RCC 7860 (cell line): ENCODE measurements around the gene CARM1.
"Not testable (repeated sequence)": the region's sequence is repeated elsewhere in the genome, so short reads cannot be mapped to it uniquely, and the experiment has no call there.

ENCODE experiments used
- DNase-seq: peaks from one replicate; pipeline ENCODE4 v3.0.0-alpha.2; 2015; ENCODE audit warnings: low spot score
- FAIRE-seq: peaks from 2 replicates; lab custom pipeline; 2012; peaks lifted over from hg19 to GRCh38; lab: Jason Lieb, UNC

CARM1 gene

GRCh38 chr19:10846500-10847202 is 24.7 kb upstream of the CARM1 start:
- no peak for DNase-seq
- no peak for FAIRE-seq

GRCh38 chr19:10848230-10848856 is 23.0 kb upstream of the CARM1 start, which contains the start of gene C19orf38:
TSS of gene C19orf38 (plus strand) at chr19:10848415. CDS start at chr19:10848509, 94 bp downstream.
- no peak for DNase-seq
- FAIRE-seq = no peak

- DNase-seq (no peak), FAIRE-seq (no peak)
Measured at GRCh38 chr19:10850631-10851030, 20.7 kb upstream of the CARM1 start.

GRCh38 chr19:10852098-10852800 is 19.1 kb upstream of the CARM1 start:
- FAIRE-seq (no peak), DNase-seq (peak; percentile 90)

- no peak for FAIRE-seq
- DNase-seq = no peak
Measured at GRCh38 chr19:10852941-10853340, 18.4 kb upstream of the CARM1 start.

- peak; percentile 67 for DNase-seq
Measured at GRCh38 chr19:10854350-10855089, 16.8 kb upstream of the CARM1 start.

GRCh38 chr19:10855879-10856522 is 15.4 kb upstream of the CARM1 start:
- FAIRE-seq (no peak), DNase-seq (no peak)

More at GRCh38 chr19:10854350-10855089, 16.8 kb upstream of the CARM1 start:
- FAIRE-seq = no peak

- DNase-seq, FAIRE-seq: not testable (repeated sequence)
Measured at GRCh38 chr19:10856899-10857298, 14.5 kb upstream of the CARM1 start.

- no peak for FAIRE-seq
- DNase-seq = no peak
Measured at GRCh38 chr19:10858204-10858828, 13.0 kb upstream of the CARM1 start.

- no peak for FAIRE-seq
- no peak for DNase-seq
Measured at GRCh38 chr19:10861103-10861651, 10.2 kb upstream of the CARM1 start.

- FAIRE-seq (no peak), DNase-seq (no peak)
Measured at GRCh38 chr19:10862561-10863106, 8.7 kb upstream of the CARM1 start.

GRCh38 chr19:10863107-10863717 is 8.1 kb upstream of the CARM1 start:
- FAIRE-seq (no peak), DNase-seq (peak; percentile 56)

GRCh38 chr19:10864538-10864899 is 6.8 kb upstream of the CARM1 start:
- peak; percentile 23 for FAIRE-seq
- peak; percentile 66 for DNase-seq

GRCh38 chr19:10866495-10866894 is 4.9 kb upstream of the CARM1 start:
- FAIRE-seq = no peak

GRCh38 chr19:10868872-10869547 is 2.3 kb upstream of the CARM1 start:
- DNase-seq = no peak
- FAIRE-seq = no peak

More at GRCh38 chr19:10866495-10866894, 4.9 kb upstream of the CARM1 start:
- no peak for DNase-seq

- DNase-seq, FAIRE-seq: not testable (repeated sequence)
Measured at GRCh38 chr19:10869872-10870311, 1.5 kb upstream of the CARM1 start.

- DNase-seq (no peak), FAIRE-seq (no peak)
Measured at GRCh38 chr19:10870501-10870954, 825 bp upstream of the CARM1 start.
